KBM-7 (cell line): ENCODE measurements around the gene TNIK.

Experiments
- DNase-seq: peaks from one replicate; pipeline ENCODE4 v3.0.0-alpha.2; 2015
- in situ Hi-C: fragments of 300-500 bp; cut with MboI; formaldehyde crosslinking; loops from 2 replicates; pipeline ENCODE4 v1.14.3; 2020; ENCODE audit warnings: low sequenced_read_pairs, low pct_unique_long_range_greater_than_20kb, mixed read lengths

TNIK gene

DNA sequence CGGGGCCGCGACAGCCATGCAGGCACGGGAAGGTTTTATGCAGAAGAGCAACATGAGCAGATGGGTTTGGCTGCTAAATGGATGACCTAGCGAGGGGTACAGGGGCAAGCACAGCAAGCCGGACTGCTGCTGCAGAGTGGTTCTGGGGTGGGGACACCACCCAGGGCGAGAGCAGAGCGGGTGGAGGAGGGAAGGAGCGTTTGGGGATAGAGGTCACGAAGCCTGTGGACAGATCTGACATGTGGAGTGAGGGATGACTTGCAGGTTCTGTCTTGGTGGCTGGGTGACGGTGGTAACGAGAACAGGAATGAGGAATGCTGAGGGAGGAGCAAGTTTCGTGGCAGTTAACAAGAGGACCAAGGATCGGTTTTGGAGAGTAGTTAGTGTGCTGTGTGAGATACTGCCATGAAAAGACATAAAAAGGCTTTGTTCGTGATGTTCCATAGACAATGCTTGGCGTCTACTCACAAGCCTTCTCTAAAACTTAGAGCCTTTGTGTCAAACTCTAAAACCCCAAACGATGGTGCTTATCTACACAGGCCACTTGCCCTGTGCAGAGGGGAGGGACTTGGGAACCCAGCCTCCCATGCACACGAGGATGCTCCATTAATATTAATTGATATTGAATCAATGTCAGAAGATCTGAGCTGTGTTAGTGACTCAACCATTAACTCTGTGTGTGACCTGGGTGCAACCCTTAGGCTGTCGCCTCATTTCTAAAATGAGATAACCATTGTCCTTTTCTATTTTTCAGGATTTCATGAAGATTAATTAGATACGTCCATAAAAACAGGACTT, 301.0 kb downstream of the TNIK start:
- in situ Hi-C loops, result loop anchor here (25.0 kb wide), 1 partner anchor 403 kb away; no protein-coding TSS in a partner anchor
- DNase-seq, result no peak

DNA sequence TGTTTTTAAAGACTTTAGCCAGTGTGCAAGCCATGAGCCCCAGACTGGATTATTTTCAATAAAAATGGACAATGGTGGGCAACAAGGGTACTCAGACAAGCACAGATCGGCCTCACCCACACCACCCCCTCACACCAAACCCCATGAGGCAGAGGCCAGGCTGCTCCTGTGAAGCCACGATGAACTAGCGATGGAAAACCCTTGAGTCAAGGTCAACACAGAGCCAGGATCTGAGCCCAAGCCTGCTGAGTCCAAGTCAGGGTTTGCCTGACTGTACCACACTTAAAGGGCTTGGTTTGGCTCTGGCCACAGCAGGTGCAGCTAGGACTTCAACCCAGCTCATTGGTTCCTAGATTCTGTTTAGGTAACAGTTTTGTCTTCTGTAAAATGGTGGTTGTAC, 302.2 kb downstream of the TNIK start:
- in situ Hi-C loops, result loop anchor here (25.0 kb wide), 1 partner anchor 404 kb away; no protein-coding TSS in a partner anchor
- DNase-seq, result no peak

- DNase-seq, result no peak
- in situ Hi-C loops, result loop anchor here (25.0 kb wide), 1 partner anchor 405 kb away; no protein-coding TSS in a partner anchor
Observed at GRCh38 chr3:171157286-171157685, 302.9 kb downstream of the TNIK start.

- DNase-seq, result no peak
- in situ Hi-C loops, result loop anchor here (25.0 kb wide), 1 partner anchor 406 kb away; no protein-coding TSS in a partner anchor
Observed at GRCh38 chr3:171156401-171157010, 303.7 kb downstream of the TNIK start.

GRCh38 chr3:171155122-171155700, 305.0 kb downstream of the TNIK start:
- in situ Hi-C loops, result loop anchor here (25.0 kb wide), 1 partner anchor 407 kb away; no protein-coding TSS in a partner anchor
- DNase-seq, result no peak

- in situ Hi-C loops, result loop anchor here (25.0 kb wide), 1 partner anchor 411 kb away; no protein-coding TSS in a partner anchor
- DNase-seq, result no peak
Observed at GRCh38 chr3:171150945-171151344, 309.3 kb downstream of the TNIK start.

- no peak for DNase-seq
- in situ Hi-C loops, result loop anchor here (25.0 kb wide), 1 partner anchor 413 kb away; no protein-coding TSS in a partner anchor
Observed at GRCh38 chr3:171149526-171150116, 310.6 kb downstream of the TNIK start.

DNA sequence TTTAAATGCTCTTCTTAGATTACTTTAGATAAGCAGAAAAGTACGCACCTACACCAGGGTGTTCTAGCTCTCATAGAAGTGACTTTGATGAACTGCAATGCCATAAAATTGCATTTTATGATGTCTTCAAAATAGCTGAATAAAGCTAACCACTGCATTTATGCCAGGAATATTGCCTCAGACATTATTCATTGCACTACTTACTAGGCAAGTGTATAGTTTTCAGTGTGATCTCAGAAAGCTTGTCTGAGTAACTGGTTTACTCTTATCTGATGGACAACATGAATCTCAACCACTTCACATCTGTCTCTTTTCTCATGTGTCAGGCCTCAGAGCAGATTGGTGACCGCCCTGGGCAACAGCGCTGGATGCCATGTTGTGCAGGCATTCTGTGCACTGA, 314.4 kb downstream of the TNIK start:
- no peak for DNase-seq
- in situ Hi-C loops, result no loop called here

- in situ Hi-C loops, result no loop called here
- DNase-seq, result no peak
Observed at GRCh38 chr3:171142985-171143384, 317.2 kb downstream of the TNIK start.

- in situ Hi-C loops, result no loop called here
- no peak for DNase-seq
Observed at GRCh38 chr3:171140246-171140645, 320.0 kb downstream of the TNIK start.

DNA sequence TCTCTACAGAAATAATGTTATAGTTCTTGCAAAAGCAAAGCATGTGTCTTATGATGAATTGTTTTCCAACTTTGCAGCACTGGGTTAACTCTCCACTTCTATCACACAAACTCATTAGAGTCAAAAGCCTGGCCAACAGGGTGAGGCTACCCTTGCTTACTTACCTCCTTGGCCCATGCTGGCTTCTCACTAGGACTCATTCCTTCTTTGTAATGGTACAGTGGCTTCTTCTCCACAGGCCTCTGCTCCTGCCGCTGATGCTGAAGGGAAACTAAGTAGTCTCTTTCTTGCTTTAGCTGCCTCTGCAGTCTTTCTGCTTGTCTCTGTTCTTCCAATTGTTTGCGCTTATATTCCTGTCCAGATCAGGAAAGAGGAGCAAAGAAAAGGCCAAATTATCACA, 322.2 kb downstream of the TNIK start:
- DNase-seq, result no peak

GRCh38 chr3:171135549-171135948, 324.7 kb downstream of the TNIK start:
- DNase-seq, result no peak
- in situ Hi-C loops, result no loop called here

More for the DNA sequence above, 322.2 kb downstream of the TNIK start:
- in situ Hi-C loops, result no loop called here

GRCh38 chr3:171133796-171134569, 326.2 kb downstream of the TNIK start:
- in situ Hi-C loops, result no loop called here
- no peak for DNase-seq

DNA sequence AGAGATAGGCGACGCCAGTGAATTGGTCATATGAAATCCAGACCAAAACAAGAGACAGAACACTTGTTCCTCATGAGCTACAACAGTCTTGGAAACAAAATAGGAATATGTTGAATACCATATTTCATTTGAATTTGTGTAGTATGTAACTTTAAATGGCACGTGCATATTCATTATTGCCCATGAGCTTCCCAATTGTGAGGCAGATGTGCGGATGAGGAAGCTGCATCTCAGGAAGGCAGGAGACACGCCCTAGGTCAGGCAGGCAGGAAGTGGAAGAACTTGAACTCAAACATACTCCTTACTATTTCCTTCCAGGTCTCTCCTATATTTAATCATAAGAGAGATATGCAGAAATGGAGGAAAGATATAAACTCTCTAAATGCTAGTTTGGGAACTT, 326.9 kb downstream of the TNIK start:
- in situ Hi-C loops, result no loop called here
- no peak for DNase-seq

DNA sequence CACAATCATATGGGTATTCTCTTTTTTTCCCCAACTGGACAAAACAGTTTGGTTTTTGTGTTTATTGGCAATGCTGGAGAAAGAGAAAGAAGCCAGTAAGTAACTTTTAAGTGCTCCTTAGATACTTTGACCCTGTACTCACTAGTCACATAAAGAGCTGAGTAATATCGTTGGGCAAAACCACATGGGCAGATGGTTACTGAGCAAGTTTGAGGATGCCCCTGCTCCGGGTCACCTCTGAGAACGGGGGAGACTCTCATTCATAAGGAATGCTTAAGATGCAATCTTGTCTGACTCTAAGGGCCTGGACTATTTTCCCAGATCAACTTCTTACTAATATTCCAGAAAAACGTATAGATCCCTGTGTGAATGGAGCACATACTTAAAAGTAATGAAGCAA, 327.3 kb downstream of the TNIK start:
- no peak for DNase-seq
- in situ Hi-C loops, result no loop called here

DNA sequence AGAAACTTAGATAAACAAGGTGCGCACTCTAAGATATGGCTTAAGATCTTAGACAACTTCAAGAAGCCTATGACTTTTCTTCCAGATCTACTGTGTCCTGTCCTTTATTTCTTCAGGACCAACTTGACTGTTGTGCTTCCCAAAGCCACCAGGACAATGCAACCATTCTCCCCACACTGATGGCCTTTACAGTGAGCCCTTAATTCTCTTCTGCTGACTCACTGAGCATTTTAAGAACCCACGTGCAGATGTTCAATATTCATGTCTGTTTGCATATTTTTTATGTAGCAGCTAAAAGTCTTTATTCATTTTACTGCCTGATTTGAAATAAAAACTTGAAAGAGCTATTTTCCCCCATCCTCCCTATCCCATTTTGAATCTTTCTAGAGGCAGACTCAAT, 330.4 kb downstream of the TNIK start:
- no peak for DNase-seq
- in situ Hi-C loops, result no loop called here

DNA sequence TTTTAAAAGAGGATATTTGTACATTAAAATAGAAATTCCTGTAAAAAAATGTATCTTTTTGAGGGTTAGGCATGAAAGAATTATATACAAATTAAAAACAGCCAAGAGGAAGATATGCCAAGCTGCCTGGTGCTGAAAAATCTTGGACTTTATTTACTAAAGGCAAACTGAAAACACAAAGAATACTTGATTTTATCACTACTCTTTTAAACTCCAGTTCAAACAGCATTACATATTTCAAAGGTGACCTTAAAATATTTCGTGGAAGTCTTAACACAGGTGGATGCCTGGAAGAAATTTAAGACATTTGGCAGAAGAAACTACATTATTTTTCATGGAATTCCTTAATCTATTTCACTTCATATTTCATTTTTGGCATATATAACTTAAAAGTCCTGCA, 332.6 kb downstream of the TNIK start:
- no peak for DNase-seq
- in situ Hi-C loops, result no loop called here

DNA sequence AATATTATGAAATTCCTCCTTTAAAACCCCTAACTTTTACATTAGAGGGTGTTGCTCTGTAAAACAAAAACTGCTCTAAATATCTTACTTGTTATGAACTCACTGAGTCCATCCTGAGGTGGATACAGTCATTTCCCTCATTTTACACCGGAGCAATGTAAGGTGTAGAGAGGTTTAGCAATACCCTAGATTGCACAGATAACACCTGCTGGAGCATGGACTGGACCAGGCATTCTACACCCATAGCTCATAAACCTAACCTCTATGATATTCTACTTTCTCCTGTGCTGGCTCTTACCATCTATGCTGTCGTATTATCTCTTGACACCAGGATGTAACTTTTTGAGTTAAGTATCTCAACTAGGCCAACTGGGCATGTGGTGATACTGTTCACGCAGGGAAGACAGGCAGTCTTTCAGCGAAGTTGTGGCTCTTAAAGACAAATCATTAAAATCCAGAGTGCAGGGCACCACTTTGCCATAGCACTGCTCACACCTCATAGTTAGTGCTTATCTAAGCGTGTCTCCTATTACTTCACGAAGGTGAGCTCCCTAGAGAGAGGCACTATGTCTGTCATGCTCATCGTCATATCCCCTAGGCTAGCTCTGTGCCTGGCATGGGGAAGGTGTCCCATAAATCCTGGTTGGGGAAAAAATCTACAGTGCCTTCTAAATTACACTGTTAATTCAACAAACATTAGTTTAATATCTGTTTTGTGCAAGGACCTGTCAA, 333.6 kb downstream of the TNIK start:
- in situ Hi-C loops, result no loop called here
- no peak for DNase-seq
